HepG2 (cell line): ENCODE results near the gene AUTS2. TPM values are rescaled to one million over a fixed set of nuclear protein-coding genes. Genes with fewer than 3 reads are reported as not detected.

Experiments
- ATAC-seq: fragments of 200-7000 bp; cut with Tn5 transposase; 3 replicates; pipeline ENCODE4 v1.9.1; 2020; ENCODE audit warnings: mild to moderate bottlenecking, moderate library complexity
- BruUV-seq: library from RNA; stranded (reverse); fragments of 400-500 nt; replicated peaks from 2 replicates; lab custom pipeline; 2021; lab: Mats Ljungman, UMichigan
- CTCF ChIA-PET: fragments of 300-600 bp; formaldehyde crosslinking; extraction: SDS; loops from one replicate; lab custom pipeline; 2021; ENCODE audit warnings: low total read pairs, inconsistent platforms, low intra/inter-chr PET ratio; lab: Yijun Ruan, JAX
- POLR2A ChIA-PET: fragments of 350-600 bp; sonication (Branson Sonifier 250); formaldehyde crosslinking; loops from one replicate; lab custom pipeline; 2020; ENCODE audit warnings: antibody characterized with exemption, inconsistent platforms; lab: Yijun Ruan, JAX
- DNase-seq: peaks from one replicate; pipeline ENCODE4 v3.0.0-alpha.2; 2015; ENCODE audit warnings: low spot score
- FAIRE-seq: peaks from 3 replicates; lab custom pipeline; 2011; peaks lifted over from hg19 to GRCh38; lab: Jason Lieb, UNC
- H2AFZ ChIP-seq: one replicate; pipeline ENCODE4 v1.6.1; 2011; ENCODE audit warnings: low read length, inconsistent platforms
- H3K27ac ChIP-seq: fragments of 300-600 bp; 3 replicates; pipeline ENCODE4 v1.8.0; 2011; ENCODE audit warnings: mixed run types, mild to moderate bottlenecking, mixed read lengths, low read length, inconsistent platforms; ENCODE audit not compliant: insufficient read depth; ENCODE audit errors: extremely low read length
- H3K27me3 ChIP-seq, 2 experiments: fragments of 200-600 bp in 1 of 2; 2 replicates in 1 of 2; 3 replicates in 1 of 2; pipeline versions ENCODE4 v1.6.0 to v1.8.0; 2011; ENCODE audit warnings: low read length in 2 of 2, mild to moderate bottlenecking in 2 of 2, moderate library complexity in 2 of 2, inconsistent platforms in 1 of 2; ENCODE audit not compliant: insufficient read depth in 2 of 2, control insufficient read depth in 1 of 2
- H3K36me3 ChIP-seq, 2 experiments: fragments of 200-600 bp in 1 of 2; replicated peaks in 1 of 2; 2 replicates in 1 of 2; 3 replicates in 1 of 2; pipeline versions ENCODE4 v1.5.1 to v1.8.0; 2011; ENCODE audit warnings: low read length in 2 of 2, inconsistent platforms in 1 of 2; ENCODE audit not compliant: insufficient read depth in 2 of 2, control insufficient read depth in 1 of 2
- H3K4me1 ChIP-seq: 2 replicates; pipeline ENCODE4 v1.5.1; 2012; ENCODE audit warnings: low read length, inconsistent platforms; ENCODE audit not compliant: insufficient read depth
- H3K4me2 ChIP-seq: 2 replicates; pipeline ENCODE4 v1.6.0; 2011; ENCODE audit warnings: low read depth, low read length, inconsistent platforms
- H3K4me3 ChIP-seq, 3 experiments: fragments of 200-600 bp in 1 of 3; sonication (generic), shearing (Covaris generic) in 1 of 3; replicated peaks in 1 of 3; 2 replicates each; pipeline ENCODE4 v1.5.1; 2011 to 2016; ENCODE audit warnings: low read length in 3 of 3, inconsistent platforms in 2 of 3, low read depth in 2 of 3, mild to moderate bottlenecking in 2 of 3, control low read depth in 1 of 3, mixed read lengths in 1 of 3; ENCODE audit not compliant: insufficient read depth in 1 of 3
- H3K79me2 ChIP-seq: one replicate; pipeline ENCODE4 v1.6.1; 2011; ENCODE audit warnings: low read length, inconsistent platforms; ENCODE audit not compliant: insufficient read depth
- H3K9ac ChIP-seq: 2 replicates; pipeline ENCODE4 v1.6.0; 2011; ENCODE audit warnings: mild to moderate bottlenecking, low read depth, low read length, inconsistent platforms; ENCODE audit not compliant: insufficient read depth
- H3K9me3 ChIP-seq: 2 replicates; pipeline ENCODE4 v1.5.1; 2012; ENCODE audit warnings: mild to moderate bottlenecking, low read length
- H4K20me1 ChIP-seq: 2 replicates; pipeline ENCODE4 v1.6.0; 2011; ENCODE audit warnings: inconsistent platforms, mild to moderate bottlenecking, low read length, moderate library complexity; ENCODE audit not compliant: insufficient read depth
- ELF1 ChIP-seq: sonication (generic); formaldehyde crosslinking; IDR thresholded peaks from 2 replicates; pipeline ENCODE4 v1.4.0; 2020; ENCODE audit warnings: missing genetic modification reagents
- GATAD1 ChIP-seq: IDR thresholded peaks from 2 replicates; pipeline ENCODE4 v1.6.1; 2016; ENCODE audit warnings: missing genetic modification reagents, missing compliant biosample characterization
- NFE2L2 ChIP-seq: fragments of 150-350 bp; IDR thresholded peaks from 2 replicates; pipeline ENCODE4 v1.6.1; 2014; ENCODE audit warnings: low read length
- PRDM15 ChIP-seq: sonication (generic); formaldehyde crosslinking; IDR thresholded peaks from 2 replicates; pipeline ENCODE4 v1.4.0; 2020; ENCODE audit warnings: missing genetic modification reagents
- TOE1 ChIP-seq: sonication (generic); formaldehyde crosslinking; IDR thresholded peaks from 2 replicates; pipeline ENCODE4 v1.4.0; 2020; ENCODE audit warnings: mild to moderate bottlenecking, missing genetic modification reagents
- ZNF142 ChIP-seq: sonication (generic); formaldehyde crosslinking; IDR thresholded peaks from 2 replicates; pipeline ENCODE4 v1.4.0; 2020; ENCODE audit warnings: missing genetic modification reagents
- ZNF282 ChIP-seq: fragments of 450-650 bp; IDR thresholded peaks from 2 replicates; pipeline ENCODE4 v1.6.1; 2018; ENCODE audit not compliant: partially characterized antibody
- ZNF569 ChIP-seq: sonication (generic); formaldehyde crosslinking; IDR thresholded peaks from 2 replicates; pipeline ENCODE4 v1.5.0; 2020; ENCODE audit warnings: mild to moderate bottlenecking, missing genetic modification reagents, moderate library complexity, borderline replicate concordance
- ZNF644 ChIP-seq: IDR thresholded peaks from 2 replicates; pipeline ENCODE4 v1.6.1; 2016; ENCODE audit warnings: low read depth
- ZNF678 ChIP-seq: sonication (generic); formaldehyde crosslinking; IDR thresholded peaks from 2 replicates; pipeline ENCODE4 v1.4.0; 2020; ENCODE audit warnings: mild to moderate bottlenecking, missing genetic modification reagents
- ZNF687 ChIP-seq: sonication (generic); formaldehyde crosslinking; IDR thresholded peaks from 2 replicates; pipeline ENCODE4 v1.5.1; 2020; ENCODE audit warnings: mild to moderate bottlenecking, missing genetic modification reagents, moderate library complexity
- WGBS: methylation state at CpG from one replicate; pipeline ENCODE4 v1.1.6; 2017; ENCODE audit warnings: low lambda C conversion rate; 5-methylcytosine and 5-hydroxymethylcytosine counted together
- in situ Hi-C: cut with HindIII; loops from 2 replicates; pipeline ENCODE4 v1.10.0; 2017; ENCODE audit warnings: low pct_unique_long_range_greater_than_20kb; ENCODE audit not compliant: extremely low pct_ligation_motif_present
- intact Hi-C: fragments of 100-400 bp; cut with micrococcal nuclease; formaldehyde crosslinking; loops from one replicate; pipeline ENCODE4 v1.10.0; 2022; ENCODE audit not compliant: unreplicated experiment
- polyA plus RNA-seq, 8 experiments: library from polyadenylated mRNA; depleted of rRNA in 3 of 8; stranded (reverse) in 7 of 8; unstranded in 1 of 8; fragments of >200 nt; fragmentation: Illumina TruSeq in 4 of 8; extraction: Trizol in 4 of 8; gene quantifications; 2 replicates each; pipeline versions ENCODE4 v1.2.1 to v1.2.3, GENCODE V29; 2011 to 2016; ENCODE audit warnings: low read depth in 4 of 8, missing spikeins in 1 of 8, mixed read lengths in 1 of 8; ENCODE audit not compliant: insufficient read depth in 1 of 8
- total RNA-seq, 5 experiments: library from RNA; depleted of rRNA; stranded (reverse); fragments of >200 nt; fragmentation: Illumina TruSeq; extraction: Trizol; gene quantifications; 2 replicates each; pipeline ENCODE4 v1.2.3, GENCODE V29; 2016; ENCODE audit warnings: low read depth in 1 of 5

Gene AUTS2
- total and polyA plus RNA-seq, 2 of the 13 experiments (the other 11 are each of a cell fraction or from before 2014, with no cell fraction given), result 0.38 TPM; not detected in 1

GRCh38 chr7:69769826-69770225 lies 171.6 kb downstream of the AUTS2 start (continued):
- TF ChIP-seq ZNF678, result no peak

GRCh38 chr7:69770613-69771012 lies 172.3 kb downstream of the AUTS2 start:
- Histone ChIP-seq H3K27me3 (no peaks in the 10 kb centered on the region), H3K27ac (no peak overlapping the region), H3K4me2 (no peak overlapping the region), H3K9ac (no peak overlapping the region), H3K36me3 (no peaks in the 10 kb centered on the region), H2AFZ (no peak overlapping the region), H3K79me2 (no peaks in the 10 kb centered on the region), H3K4me1 (no peaks in the 10 kb centered on the region), H4K20me1 (no peaks in the 10 kb centered on the region), H3K4me3 (no peak overlapping the region), H3K9me3 (no peaks in the 10 kb centered on the region)
- ChIA-PET CTCF (no interaction called here), POLR2A (no interaction called here)
- FAIRE-seq (no peak), ATAC-seq (no peak), DNase-seq (no peak)
- 43% methylated on average over 6 of the region's 6 CpGs for WGBS
- intact Hi-C loops (no loop called here), in situ Hi-C loops (no loop called here)
- no TSS peak for BruUV-seq
- TF ChIP-seq ZNF282 (no peak), ZNF687 (CRISPR knock-in tag) (no peak), NFE2L2 (no peak), ZNF569 (CRISPR knock-in tag) (no peak), GATAD1 (no peak), PRDM15 (CRISPR knock-in tag) (no peak), TOE1 (CRISPR knock-in tag) (no peak), ZNF644 (CRISPR knock-in tag) (no peak), ELF1 (no peak), ZNF142 (CRISPR knock-in tag) (no peak)
